Stimulated activated CD4-positive, alpha-beta T cell treated with anti-CD3 and anti-CD28 coated beads, Interleukin-2, amount 100 ng/mL, for 4 hours (primary cell): ENCODE data around the gene GMPR2.
"Not testable (repeated sequence)": the region's sequence is repeated elsewhere in the genome, so short reads cannot be mapped to it uniquely, and the experiment has no call there.

Experiments
- DNase-seq: peaks from one replicate; pipeline ENCODE4 v3.0.0-alpha.2; 2020; ENCODE audit warnings: low read depth

Gene GMPR2

DNA sequence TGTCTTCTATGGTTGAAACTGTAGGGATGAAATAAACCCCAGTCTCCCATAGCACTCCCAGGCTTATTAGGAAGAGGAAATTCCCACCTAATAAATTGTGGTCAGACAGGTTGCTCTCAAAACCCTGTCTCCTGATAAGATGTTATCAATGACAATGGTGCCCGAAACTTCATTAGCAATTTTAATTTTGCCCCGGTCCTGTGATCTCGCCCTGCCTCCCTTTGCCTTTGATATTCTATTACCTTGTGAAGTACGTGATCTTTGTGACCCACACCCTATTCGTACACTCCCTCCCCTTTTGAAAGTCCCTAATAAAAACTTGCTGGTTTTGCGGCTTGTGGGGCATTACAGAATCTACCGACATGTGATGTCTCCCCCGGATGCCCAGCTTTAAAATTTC, 30.2 kb upstream of the GMPR2 start:
- DNase-seq, result not testable (repeated sequence)

DNA sequence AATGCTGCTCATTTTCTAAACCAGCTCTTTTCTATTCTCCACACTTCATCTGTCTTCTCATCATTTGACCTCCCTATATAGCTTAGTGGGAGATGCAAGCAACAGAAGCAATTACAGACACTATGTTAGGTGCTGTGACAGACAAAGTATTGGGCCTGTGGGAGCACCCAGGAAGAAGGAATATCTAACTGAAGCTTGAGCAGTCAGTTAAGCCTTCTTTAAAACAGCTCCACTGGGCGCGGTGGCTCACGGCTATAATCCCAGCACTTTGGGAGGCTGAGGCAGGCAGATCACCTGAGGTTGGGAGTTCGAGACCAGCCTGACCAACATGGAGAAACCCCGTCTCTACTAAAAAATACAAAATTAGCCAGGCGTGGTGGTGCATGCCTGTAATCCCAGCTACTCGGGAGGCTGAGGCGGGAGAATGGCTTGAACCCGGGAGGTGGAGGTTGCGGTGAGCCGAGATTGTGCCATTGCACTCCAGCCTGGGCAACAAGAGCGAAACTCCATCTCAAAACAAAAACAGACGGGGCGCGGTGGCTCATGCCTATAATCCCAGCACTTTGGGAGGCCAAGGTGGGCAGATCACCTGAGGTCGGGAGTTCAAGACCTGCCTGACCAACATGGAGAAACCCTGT, 29.4 kb upstream of the GMPR2 start:
- not testable (repeated sequence) for DNase-seq

DNA sequence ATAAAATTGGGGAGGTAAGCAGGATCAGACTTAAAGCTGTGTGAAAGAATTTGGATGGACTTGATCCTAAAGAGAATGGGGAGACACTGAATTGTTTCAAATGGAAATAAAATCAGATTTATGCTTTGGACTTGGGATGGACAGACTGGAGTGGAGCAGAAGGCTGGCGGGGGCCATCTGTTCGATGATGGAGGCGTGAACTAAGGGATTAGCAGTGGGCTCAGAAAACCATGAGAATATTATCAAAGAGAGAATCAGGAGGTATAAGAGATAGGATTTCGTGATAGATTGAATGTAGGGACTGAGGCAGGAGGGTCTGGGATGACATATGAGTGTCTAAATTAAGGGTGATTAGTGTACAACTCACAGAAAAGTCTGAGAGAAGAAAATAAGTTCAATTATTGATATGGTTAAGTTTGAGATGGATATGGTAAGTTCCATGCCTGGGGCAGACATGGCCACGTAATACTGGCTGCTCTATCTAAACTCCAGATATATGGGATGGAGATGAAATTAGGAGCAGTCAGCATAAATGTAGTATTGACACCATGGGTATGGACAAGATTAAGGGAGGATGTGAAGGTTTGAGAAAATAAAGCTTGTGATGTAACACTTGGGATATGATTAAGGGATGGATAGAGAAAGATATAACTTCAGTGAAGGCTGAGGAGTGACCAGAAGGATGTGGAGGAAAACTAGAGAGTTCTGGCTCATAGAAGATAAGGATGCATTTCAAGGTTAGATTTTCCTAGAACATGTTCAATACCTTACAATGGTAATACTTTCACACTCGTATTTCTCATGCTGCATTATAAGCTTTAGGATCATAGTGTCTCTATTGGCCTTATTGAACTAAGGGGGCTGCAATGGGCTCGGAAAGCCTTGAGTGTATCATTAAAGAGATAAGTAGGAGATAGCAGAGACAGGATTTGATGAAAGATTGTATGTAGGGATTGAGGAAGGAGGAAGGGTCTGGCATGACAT, 28.3 kb upstream of the GMPR2 start:
- no peak for DNase-seq

DNA sequence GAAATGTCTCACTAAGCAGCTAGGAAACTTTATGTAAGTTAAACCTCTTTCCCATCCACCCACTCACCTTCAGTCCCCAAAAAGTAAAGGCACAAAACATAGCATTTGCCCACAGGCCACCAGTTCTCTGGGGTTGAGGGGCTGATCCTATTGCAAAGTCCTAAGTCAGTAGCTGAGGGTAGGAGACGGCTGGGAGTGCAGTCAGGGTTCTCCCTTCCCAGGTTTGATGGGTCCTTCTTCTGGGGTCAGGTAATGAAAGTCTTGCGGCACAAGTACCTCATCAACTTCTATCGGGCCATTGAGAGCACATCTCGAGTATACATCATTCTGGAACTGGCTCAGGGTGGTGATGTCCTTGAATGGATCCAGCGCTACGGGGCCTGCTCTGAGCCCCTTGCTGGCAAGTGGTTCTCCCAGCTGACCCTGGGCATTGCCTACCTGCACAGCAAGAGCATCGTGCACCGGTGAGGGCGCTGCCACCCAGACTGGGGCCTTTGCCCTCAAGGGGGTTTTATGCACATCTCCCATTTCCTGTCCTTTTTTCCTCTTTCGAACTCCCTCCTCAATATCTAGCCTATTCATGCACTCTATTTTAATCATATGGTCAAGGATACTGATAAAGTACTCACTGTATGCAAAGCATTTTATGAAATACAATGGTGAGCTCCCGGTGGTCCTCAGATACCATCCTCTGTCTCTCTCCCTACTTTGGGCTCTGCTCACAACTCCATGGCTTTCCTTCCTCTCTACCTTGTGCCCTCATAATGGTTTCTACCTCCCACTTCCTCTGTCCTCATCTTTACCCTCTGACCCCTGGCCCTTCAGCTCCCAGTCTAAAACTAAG, 26.2 kb upstream of the GMPR2 start:
- DNase-seq, result no peak

DNA sequence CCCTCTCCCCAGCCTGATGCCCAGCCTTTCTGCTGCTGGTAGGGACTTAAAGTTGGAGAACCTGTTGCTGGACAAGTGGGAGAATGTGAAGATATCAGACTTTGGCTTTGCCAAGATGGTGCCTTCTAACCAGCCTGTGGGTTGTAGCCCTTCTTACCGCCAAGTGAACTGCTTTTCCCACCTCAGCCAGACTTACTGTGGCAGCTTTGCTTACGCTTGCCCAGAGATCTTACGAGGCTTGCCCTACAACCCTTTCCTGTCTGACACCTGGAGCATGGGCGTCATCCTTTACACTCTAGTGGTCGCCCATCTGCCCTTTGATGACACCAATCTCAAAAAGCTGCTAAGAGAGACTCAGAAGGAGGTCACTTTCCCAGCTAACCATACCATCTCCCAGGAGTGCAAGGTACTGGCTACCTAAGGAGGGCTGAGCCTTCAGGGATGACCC, 25.6 kb upstream of the GMPR2 start:
- no peak for DNase-seq

DNA sequence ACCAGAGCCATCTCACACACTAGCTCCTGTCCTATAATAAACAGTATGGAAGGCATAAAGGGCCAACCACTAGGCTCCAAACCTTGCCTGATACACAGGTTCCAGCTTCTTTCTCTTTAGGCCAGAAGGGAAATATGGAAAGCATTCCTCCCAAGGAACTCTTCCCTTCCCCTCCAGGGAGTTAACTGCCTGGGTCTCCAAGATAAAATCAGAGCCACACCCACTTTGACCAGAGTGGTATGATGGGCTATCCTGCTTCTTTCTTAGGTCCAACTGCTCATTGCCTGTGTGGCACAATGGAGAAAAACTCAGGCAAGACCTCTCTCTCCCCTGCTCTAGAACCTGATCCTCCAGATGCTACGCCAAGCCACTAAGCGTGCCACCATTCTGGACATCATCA, 25.1 kb upstream of the GMPR2 start:
- DNase-seq, result no peak

DNA sequence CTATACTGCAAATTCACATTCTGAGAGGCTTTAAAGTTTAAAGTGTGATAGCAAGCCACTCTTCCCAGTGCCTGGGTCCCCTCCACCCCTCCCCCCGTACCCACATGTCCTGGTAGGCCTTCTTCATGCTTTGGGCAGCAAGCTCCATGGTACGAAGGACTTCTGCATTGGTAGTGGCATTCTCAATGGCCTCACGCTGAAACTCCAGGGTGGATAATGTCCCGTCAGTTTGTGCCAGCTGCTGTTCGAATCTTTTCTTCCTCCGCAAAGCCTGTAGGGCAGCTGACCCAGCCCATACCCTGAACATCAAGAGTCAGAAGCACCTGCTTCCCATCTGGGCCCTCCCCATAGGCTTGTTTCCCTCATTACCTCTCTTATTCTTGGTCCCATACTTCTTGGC, 21.4 kb upstream of the GMPR2 start:
- no peak for DNase-seq

DNA sequence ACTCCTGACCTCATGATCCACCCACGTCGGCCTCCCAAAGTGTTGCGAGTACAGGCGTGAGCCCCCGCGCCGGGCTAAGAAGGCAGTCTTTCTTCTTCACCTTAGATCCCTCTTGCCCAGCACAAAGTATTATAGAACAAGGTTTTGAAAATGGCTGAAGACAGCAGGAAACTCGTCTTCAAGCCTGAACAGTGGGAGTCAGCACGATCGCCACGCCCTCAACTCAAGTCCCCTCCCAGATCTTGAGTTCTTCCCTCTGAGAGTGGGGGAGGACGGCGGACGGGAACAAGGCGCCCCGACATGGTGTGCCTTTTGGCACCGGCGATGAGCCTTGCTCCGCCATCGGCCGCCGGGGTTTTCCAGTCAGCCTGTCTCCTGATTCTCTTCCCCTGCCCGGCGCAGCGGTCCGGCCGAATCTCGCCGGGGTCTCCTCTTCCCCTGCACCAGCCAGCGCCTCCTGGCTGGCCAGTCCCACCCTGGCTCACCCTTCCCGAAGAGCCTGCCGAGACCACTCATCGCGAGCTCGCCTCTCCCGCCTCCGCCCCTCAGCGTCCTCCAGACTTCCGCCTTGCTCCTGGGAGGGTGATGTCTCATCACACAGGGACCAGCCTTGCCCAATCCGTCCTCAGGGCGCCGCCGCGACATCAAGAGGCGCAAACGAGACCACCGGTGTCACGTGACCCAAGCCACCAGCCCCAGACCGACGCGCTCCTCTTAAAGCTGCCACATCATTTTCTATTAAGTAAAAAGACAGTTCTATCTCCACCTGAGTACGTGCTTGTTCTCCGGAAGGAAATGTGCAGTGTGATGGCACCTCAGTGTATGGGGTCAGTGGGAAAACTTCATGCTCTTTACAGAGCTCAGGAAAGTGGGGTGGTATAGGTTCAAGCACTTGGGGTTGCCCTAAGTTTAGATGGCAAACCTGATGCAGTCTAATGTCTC, 19.5 kb upstream of the GMPR2 start, which contains the start of gene CHMP4A:
Gene CHMP4A, minus strand, starts transcription at position 565 of the 942 bp plus-strand sequence. Its CDS starts 49 bp downstream, at position 516.
- DNase-seq, result peak; percentile 91

DNA sequence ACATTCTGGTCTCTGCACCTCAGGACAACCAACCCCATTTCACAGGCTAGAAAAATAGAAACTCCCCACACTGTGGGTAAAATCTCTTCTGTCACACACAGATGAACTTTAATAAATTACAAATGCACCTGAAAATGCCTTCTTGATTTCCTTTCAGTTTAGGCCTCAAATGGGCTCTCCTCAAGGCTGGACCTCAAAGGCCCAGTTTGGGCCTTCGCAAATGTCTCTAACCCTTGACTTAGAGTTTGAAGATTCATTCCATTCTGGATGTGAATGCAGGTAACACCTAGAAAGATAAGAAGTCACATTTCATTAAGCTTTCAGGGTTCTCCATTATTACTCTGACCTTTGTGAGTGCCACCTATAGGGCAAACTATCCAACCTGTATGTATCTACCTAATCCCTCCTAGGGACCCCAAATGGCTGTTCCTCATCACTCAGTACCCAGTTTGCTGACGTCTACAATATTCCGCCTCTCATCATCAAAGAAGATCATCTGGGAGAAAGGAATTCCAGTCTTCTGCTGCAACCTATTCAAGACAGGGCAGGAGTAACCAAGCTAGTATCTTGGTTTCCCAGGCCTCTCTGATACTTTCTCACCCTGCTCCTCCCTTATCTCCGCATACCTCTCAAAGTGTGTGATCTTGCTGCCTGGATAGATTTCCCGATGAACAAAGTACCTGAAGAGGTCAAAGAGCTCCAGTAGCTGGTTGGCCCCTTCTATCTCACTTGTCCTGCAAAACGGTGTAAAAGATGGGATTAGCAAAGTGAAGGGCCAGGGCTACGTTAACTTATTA, 18.7 kb upstream of the GMPR2 start:
- DNase-seq, result no peak

DNA sequence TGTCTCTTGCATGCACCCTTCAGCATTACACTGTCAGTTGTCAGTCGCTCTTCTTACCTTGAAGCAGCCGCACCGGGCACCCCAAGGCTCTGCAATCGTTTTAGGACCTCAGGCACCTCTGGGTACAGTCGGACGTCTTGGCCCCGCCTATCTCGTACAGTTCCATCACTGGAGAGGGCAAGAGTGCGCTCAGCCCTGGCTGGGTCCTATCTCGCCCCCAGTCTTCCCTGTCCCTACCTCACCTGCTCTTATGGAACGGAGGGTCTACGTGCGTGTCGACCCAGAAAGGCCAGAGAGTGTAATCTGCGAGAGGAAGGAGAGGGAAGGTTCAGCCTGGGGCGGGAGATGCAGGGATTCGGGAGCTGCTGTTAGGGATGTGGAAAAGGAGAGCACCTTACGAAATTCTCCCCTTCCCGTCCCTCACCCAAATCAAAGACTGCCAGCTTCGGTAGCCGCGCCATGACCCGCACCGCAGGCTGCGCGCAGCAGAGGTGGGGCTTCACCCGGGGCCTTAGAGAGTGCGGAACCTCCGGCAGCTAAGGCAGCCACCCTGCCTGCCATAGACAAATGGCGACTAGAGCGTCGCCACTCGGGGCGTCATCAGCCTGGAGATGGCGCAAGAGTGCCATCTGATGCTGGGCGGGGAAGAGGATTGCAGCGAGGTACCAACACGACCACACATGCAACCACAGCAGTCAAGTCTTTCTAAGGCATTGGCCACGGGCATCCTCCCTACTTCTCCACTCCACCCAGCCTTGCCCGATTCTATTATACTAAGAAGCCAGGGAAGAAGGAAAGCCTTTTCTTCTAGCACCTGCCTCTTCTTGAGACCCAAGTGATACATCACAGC, 17.0 kb upstream of the GMPR2 start, which contains the start of gene MDP1:
Gene MDP1, minus strand, starts transcription at position 572 of the 850 bp plus-strand sequence. Its CDS starts 111 bp downstream, at position 461.
- DNase-seq, result peak; percentile 78

DNA sequence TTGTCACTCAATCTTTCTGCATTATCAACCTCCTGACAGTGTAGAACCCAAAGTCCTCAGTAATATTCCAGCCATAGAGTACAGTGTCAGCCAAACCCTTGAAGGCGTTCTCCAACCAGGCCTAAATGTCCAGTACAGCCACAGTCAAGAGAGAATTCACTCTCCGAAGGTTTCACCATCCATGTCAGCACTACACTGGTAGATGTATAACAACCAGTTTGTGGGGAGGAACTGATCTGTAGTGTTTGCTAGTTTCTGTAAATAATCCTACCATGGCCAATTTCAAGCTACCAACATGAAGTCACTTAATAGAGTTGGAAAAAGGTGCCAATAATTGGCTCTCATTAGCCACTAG, 16.4 kb upstream of the GMPR2 start:
- no peak for DNase-seq

DNA sequence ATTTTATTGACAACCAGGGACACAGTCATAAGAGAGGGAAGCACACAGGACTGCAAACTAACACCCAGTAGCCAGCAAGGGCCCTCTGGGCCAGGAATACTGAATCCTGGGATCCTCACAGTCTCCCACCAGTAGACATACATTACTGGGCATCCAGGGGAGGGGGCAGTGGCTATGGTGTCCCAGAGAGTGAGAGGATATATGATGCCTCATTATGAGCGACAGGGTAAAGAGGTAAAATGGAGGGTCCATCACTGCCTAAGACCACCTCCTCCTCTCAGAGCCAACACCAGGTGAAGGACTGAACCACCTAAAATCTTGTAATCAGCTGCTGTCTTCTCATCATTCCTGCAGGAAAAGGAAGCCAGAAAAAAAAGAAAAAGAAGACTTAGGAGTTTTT, 15.9 kb upstream of the GMPR2 start:
- DNase-seq, result not testable (repeated sequence)

DNA sequence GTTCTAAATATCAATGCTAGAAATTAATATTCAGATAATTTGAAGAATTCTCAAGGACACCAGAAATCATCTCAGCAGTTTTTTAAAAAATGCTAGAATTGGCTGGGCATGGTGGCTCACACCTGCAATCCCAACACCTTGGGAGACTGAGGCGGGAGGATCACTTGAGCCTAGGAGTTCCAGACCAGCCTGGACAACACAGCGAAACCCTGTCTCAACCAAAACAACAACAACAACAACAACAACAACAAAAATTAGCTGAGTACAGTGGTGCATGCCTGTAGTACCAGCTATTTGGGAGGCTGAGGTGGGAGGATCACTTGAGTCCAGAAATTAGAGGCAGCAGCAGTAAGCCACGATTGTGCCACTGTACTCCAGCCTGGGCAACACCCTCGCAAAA, 13.6 kb upstream of the GMPR2 start:
- DNase-seq, result no peak

DNA sequence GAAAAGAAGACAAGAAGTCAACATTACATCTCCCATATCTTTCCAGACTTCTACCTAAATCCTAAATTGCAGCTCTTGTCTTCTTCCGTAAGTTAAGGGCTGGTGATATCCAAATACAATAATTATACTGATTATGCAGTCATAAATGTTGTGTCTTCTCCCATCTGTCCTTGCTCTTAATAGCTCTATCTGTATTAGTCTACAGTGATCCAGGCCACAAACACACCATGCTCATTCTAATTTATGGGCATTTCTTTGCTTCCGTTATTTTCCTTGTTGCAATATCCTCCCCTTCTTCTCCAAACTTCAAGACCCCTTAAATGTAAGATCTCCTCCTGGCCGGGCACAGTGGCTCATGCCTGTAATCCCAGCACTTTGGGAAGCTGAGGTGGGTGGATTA, 13.2 kb upstream of the GMPR2 start:
- no peak for DNase-seq

DNA sequence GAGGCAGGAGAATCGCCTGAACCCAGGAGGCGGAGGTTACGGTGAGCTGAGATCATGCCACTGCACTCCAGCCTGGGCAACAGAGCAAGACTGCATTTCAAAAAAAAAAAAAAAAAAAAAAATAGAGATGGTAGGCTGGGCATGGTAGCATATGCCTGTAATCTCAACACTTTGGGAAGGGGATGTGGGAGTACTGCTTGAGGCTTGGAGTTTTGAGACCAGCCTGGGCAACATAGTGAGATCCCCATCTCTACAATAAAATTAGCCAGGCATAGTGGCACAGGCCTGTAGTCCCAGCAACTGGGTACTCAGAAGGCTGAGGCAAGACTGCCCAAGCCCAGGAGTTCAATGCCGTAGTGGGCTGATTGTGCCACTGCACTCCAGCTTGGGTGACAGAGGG, 9.7 kb upstream of the GMPR2 start:
- not testable (repeated sequence) for DNase-seq

DNA sequence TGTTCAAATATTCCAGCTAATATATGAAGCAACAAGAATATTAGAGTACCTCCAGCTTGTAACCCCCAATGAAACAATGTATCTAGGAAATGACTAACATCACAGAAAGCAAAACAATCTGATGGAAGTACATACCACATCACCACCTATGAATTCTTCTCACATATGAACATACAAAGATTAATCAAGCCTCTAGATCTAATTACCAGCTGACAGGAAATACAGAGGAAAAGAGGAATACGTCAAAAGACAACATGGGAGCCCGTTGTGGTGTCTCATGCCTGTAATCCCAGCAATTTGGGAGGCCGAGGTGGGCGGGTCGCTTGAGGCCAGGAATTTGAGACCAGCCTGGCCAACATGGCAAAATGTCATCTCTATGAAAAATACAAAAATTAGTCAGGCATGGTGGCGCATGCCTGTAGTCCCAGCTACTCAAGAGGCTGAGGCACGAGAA, 8.1 kb upstream of the GMPR2 start:
- DNase-seq, result no peak

DNA sequence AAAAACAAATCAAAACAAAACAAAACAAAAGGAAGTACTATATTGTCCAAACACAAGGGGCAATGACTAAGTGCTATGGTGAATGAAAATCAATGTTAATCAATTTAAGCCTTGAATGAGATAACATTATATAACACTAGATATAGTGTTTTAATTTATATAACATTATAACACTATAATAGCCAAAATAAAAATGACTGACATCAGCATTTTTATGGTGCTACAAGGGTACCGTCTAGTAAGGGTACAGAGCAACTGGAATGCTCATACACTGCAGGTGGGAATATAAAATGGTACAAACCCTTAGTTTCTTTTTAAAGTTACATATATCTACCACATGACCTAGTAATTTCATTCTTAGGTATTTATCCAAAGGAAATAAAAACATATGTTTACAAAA, 6.3 kb upstream of the GMPR2 start:
- no peak for DNase-seq

DNA sequence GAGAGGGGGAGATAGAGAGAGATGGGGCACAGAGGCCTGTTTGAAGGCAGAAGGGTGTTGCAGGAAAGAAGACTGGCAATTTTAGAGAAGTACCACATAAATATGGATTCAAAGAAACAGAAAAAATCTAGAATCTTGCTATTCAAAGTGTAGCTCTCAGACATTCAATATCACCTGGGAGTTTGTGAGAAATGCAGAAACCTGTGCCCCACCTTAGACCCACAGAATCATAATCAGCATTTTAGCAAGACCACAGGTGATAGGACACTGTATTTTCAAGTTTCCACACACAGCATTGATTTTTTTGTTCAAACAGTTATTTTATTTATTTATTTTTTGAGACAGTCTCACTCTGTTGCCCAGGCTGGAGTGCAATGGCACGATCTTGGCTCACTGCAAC, 3.8 kb upstream of the GMPR2 start:
- DNase-seq, result no peak
